HepG2 (cell line): ENCODE results near the gene FAM210A. TPM values are rescaled to one million over a fixed set of nuclear protein-coding genes. Genes with fewer than 3 reads are reported as not detected.
"Not testable (repeated sequence)": the region's sequence is repeated elsewhere in the genome, so short reads cannot be mapped to it uniquely, and the experiment has no call there.

Source experiments
- ATAC-seq: fragments of 200-7000 bp; cut with Tn5 transposase; 3 replicates; pipeline ENCODE4 v1.9.1; 2020; ENCODE audit warnings: mild to moderate bottlenecking, moderate library complexity
- BruUV-seq: library from RNA; stranded (reverse); fragments of 400-500 nt; replicated peaks from 2 replicates; lab custom pipeline; 2021; lab: Mats Ljungman, UMichigan
- CTCF ChIA-PET: fragments of 300-600 bp; formaldehyde crosslinking; extraction: SDS; loops from one replicate; lab custom pipeline; 2021; ENCODE audit warnings: low total read pairs, inconsistent platforms, low intra/inter-chr PET ratio; lab: Yijun Ruan, JAX
- POLR2A ChIA-PET: fragments of 350-600 bp; sonication (Branson Sonifier 250); formaldehyde crosslinking; loops from one replicate; lab custom pipeline; 2020; ENCODE audit warnings: antibody characterized with exemption, inconsistent platforms; lab: Yijun Ruan, JAX
- DNase-seq: peaks from one replicate; pipeline ENCODE4 v3.0.0-alpha.2; 2015; ENCODE audit warnings: low spot score
- FAIRE-seq: peaks from 3 replicates; lab custom pipeline; 2011; peaks lifted over from hg19 to GRCh38; lab: Jason Lieb, UNC
- H2AFZ ChIP-seq: one replicate; pipeline ENCODE4 v1.6.1; 2011; ENCODE audit warnings: low read length, inconsistent platforms
- H3K27ac ChIP-seq: fragments of 300-600 bp; 3 replicates; pipeline ENCODE4 v1.8.0; 2011; ENCODE audit warnings: mixed run types, mild to moderate bottlenecking, mixed read lengths, low read length, inconsistent platforms; ENCODE audit not compliant: insufficient read depth; ENCODE audit errors: extremely low read length
- H3K27me3 ChIP-seq, 2 experiments: fragments of 200-600 bp in 1 of 2; 2 replicates in 1 of 2; 3 replicates in 1 of 2; pipeline versions ENCODE4 v1.6.0 to v1.8.0; 2011; ENCODE audit warnings: low read length in 2 of 2, mild to moderate bottlenecking in 2 of 2, moderate library complexity in 2 of 2, inconsistent platforms in 1 of 2; ENCODE audit not compliant: insufficient read depth in 2 of 2, control insufficient read depth in 1 of 2
- H3K36me3 ChIP-seq, 2 experiments: fragments of 200-600 bp in 1 of 2; replicated peaks in 1 of 2; 2 replicates in 1 of 2; 3 replicates in 1 of 2; pipeline versions ENCODE4 v1.5.1 to v1.8.0; 2011; ENCODE audit warnings: low read length in 2 of 2, inconsistent platforms in 1 of 2; ENCODE audit not compliant: insufficient read depth in 2 of 2, control insufficient read depth in 1 of 2
- H3K4me1 ChIP-seq: 2 replicates; pipeline ENCODE4 v1.5.1; 2012; ENCODE audit warnings: low read length, inconsistent platforms; ENCODE audit not compliant: insufficient read depth
- H3K4me2 ChIP-seq: 2 replicates; pipeline ENCODE4 v1.6.0; 2011; ENCODE audit warnings: low read depth, low read length, inconsistent platforms
- H3K4me3 ChIP-seq, 3 experiments: fragments of 200-600 bp in 1 of 3; sonication (generic), shearing (Covaris generic) in 1 of 3; replicated peaks in 1 of 3; 2 replicates each; pipeline ENCODE4 v1.5.1; 2011 to 2016; ENCODE audit warnings: low read length in 3 of 3, inconsistent platforms in 2 of 3, low read depth in 2 of 3, mild to moderate bottlenecking in 2 of 3, control low read depth in 1 of 3, mixed read lengths in 1 of 3; ENCODE audit not compliant: insufficient read depth in 1 of 3
- H3K79me2 ChIP-seq: one replicate; pipeline ENCODE4 v1.6.1; 2011; ENCODE audit warnings: low read length, inconsistent platforms; ENCODE audit not compliant: insufficient read depth
- H3K9ac ChIP-seq: 2 replicates; pipeline ENCODE4 v1.6.0; 2011; ENCODE audit warnings: mild to moderate bottlenecking, low read depth, low read length, inconsistent platforms; ENCODE audit not compliant: insufficient read depth
- H3K9me3 ChIP-seq: 2 replicates; pipeline ENCODE4 v1.5.1; 2012; ENCODE audit warnings: mild to moderate bottlenecking, low read length
- H4K20me1 ChIP-seq: 2 replicates; pipeline ENCODE4 v1.6.0; 2011; ENCODE audit warnings: inconsistent platforms, mild to moderate bottlenecking, low read length, moderate library complexity; ENCODE audit not compliant: insufficient read depth
- ZFP90 ChIP-seq: sonication (generic); formaldehyde crosslinking; IDR thresholded peaks from 2 replicates; pipeline ENCODE4 v1.8.0; 2022; ENCODE audit warnings: missing genetic modification reagents, mild to moderate bottlenecking, inconsistent platforms, borderline replicate concordance
- ZNF326 ChIP-seq: sonication (generic); formaldehyde crosslinking; IDR thresholded peaks from 2 replicates; pipeline ENCODE4 v1.4.0; 2020; ENCODE audit warnings: missing genetic modification reagents, borderline replicate concordance
- WGBS: methylation state at CpG from one replicate; pipeline ENCODE4 v1.1.6; 2017; ENCODE audit warnings: low lambda C conversion rate; 5-methylcytosine and 5-hydroxymethylcytosine counted together
- in situ Hi-C: cut with HindIII; loops from 2 replicates; pipeline ENCODE4 v1.10.0; 2017; ENCODE audit warnings: low pct_unique_long_range_greater_than_20kb; ENCODE audit not compliant: extremely low pct_ligation_motif_present
- intact Hi-C: fragments of 100-400 bp; cut with micrococcal nuclease; formaldehyde crosslinking; loops from one replicate; pipeline ENCODE4 v1.10.0; 2022; ENCODE audit not compliant: unreplicated experiment
- polyA plus RNA-seq, 8 experiments: library from polyadenylated mRNA; depleted of rRNA in 3 of 8; stranded (reverse) in 7 of 8; unstranded in 1 of 8; fragments of >200 nt; fragmentation: Illumina TruSeq in 4 of 8; extraction: Trizol in 4 of 8; gene quantifications; 2 replicates each; pipeline versions ENCODE4 v1.2.1 to v1.2.3, GENCODE V29; 2011 to 2016; ENCODE audit warnings: low read depth in 4 of 8, missing spikeins in 1 of 8, mixed read lengths in 1 of 8; ENCODE audit not compliant: insufficient read depth in 1 of 8
- total RNA-seq, 5 experiments: library from RNA; depleted of rRNA; stranded (reverse); fragments of >200 nt; fragmentation: Illumina TruSeq; extraction: Trizol; gene quantifications; 2 replicates each; pipeline ENCODE4 v1.2.3, GENCODE V29; 2016; ENCODE audit warnings: low read depth in 1 of 5

FAM210A gene
- total and polyA plus RNA-seq, 2 of the 13 experiments (the other 11 are each of a cell fraction or from before 2014, with no cell fraction given) = 33.2 to 37.5 TPM

GRCh38 chr18:13696961-13697360, 29.4 kb downstream of the FAM210A start (continued):
- TF ChIP-seq ZNF326 (CRISPR knock-in tag) = no peak

DNA sequence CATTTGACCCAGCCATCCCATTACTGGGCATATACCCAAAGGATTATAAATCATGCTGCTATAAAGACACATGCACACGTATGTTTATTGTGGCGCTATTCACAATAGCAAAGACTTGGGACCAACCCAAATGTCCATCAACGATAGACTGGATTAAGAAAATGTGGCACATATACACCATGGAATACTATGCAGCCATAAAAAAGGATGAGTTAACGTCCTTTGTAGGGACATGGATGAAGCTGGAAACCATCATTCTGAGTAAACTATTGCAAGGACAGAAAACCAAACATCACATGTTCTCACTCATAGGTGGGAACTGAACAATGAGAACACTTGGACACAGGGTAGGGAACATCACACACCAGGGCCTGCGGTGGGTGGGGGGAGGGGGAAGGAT, 31.0 kb downstream of the FAM210A start:
- POLR2A ChIA-PET = not testable (repeated sequence)

GRCh38 chr18:13690060-13690459, 36.3 kb downstream of the FAM210A start:
- ATAC-seq, H3K4me1 ChIP-seq, CTCF ChIA-PET, FAIRE-seq, POLR2A ChIA-PET, in situ Hi-C loops, H3K9me3 ChIP-seq, intact Hi-C loops, H3K4me2 ChIP-seq, H3K36me3 ChIP-seq, H3K27ac ChIP-seq, DNase-seq, H3K9ac ChIP-seq, H2AFZ ChIP-seq, H3K4me3 ChIP-seq, H3K27me3 ChIP-seq, BruUV-seq: not testable (repeated sequence)
- H4K20me1 ChIP-seq = peaks cover 11% of the 10 kb centered on the region; the same call in 1 of the 2 replicates
- 92% methylated on average over 9 of the region's 9 CpGs for WGBS
- peaks cover 58% of the 10 kb centered on the region for H3K79me2 ChIP-seq
- peak; percentile 60; the same call in 1 of the 2 replicates for TF ChIP-seq ZFP90 (CRISPR knock-in tag)

More for the DNA sequence above, 31.0 kb downstream of the FAM210A start:
- H3K4me1 ChIP-seq, FAIRE-seq, H2AFZ ChIP-seq, CTCF ChIA-PET, H3K36me3 ChIP-seq, H3K4me3 ChIP-seq, intact Hi-C loops, H3K9me3 ChIP-seq, H3K27me3 ChIP-seq, BruUV-seq, in situ Hi-C loops, H3K9ac ChIP-seq, DNase-seq, H3K27ac ChIP-seq, ATAC-seq, H3K4me2 ChIP-seq, H4K20me1 ChIP-seq: not testable (repeated sequence)
- 96% methylated on average over 5 of the region's 5 CpGs for WGBS
- peaks cover 59% of the 10 kb centered on the region for H3K79me2 ChIP-seq
